CD14-positive monocyte (primary cell): Measurements from ENCODE around the gene SHANK3. TPM values are rescaled to one million over a fixed set of nuclear protein-coding genes. Genes with fewer than 3 reads are reported as not detected.

Experiments used
- DNase-seq, 3 donors: peaks; one replicate each; pipeline ENCODE4 v3.0.0-alpha.2; 2011 to 2022
- H2AFZ ChIP-seq: 2 replicates; pipeline ENCODE4 v1.6.0; 2012; ENCODE audit warnings: mild to moderate bottlenecking, low read depth, low read length, inconsistent platforms; ENCODE audit not compliant: insufficient read depth, poor library complexity, severe bottlenecking
- H3K27ac ChIP-seq, 2 donors: 1 replicate in 1 of 2; 2 replicates in 1 of 2; pipeline ENCODE4 v1.5.1; 2012 to 2013; ENCODE audit warnings: low read length in 2 of 2, control low read depth in 1 of 2, inconsistent platforms in 1 of 2, low read depth in 1 of 2, mild to moderate bottlenecking in 1 of 2
- H3K27me3 ChIP-seq, 2 donors: one replicate each; pipeline versions ENCODE4 v1.6.0 to v1.6.1; 2011 to 2013; ENCODE audit warnings: low read length in 2 of 2; ENCODE audit not compliant: control insufficient read depth in 2 of 2, insufficient read depth in 2 of 2
- H3K36me3 ChIP-seq, 2 donors: replicated peaks in 1 of 2; 1 replicate in 1 of 2; 2 replicates in 1 of 2; pipeline versions ENCODE4 v1.5.1 to v1.6.1; 2012 to 2013; ENCODE audit warnings: low read length in 2 of 2, control low read depth in 1 of 2, inconsistent platforms in 1 of 2, mild to moderate bottlenecking in 1 of 2; ENCODE audit not compliant: insufficient read depth in 2 of 2, control insufficient read depth in 1 of 2
- H3K4me1 ChIP-seq, 2 donors: 1 replicate in 1 of 2; 2 replicates in 1 of 2; pipeline versions ENCODE4 v1.5.1 to v1.6.1; 2012 to 2013; ENCODE audit warnings: low read length in 2 of 2, control low read depth in 1 of 2, inconsistent platforms in 1 of 2, mild to moderate bottlenecking in 1 of 2, moderate library complexity in 1 of 2; ENCODE audit not compliant: insufficient read depth in 2 of 2, control insufficient read depth in 1 of 2
- H3K4me2 ChIP-seq: replicated peaks from 2 replicates; pipeline ENCODE3; 2012; ENCODE audit warnings: low read length, moderate library complexity, mild to moderate bottlenecking; ENCODE audit not compliant: poor library complexity, severe bottlenecking; ENCODE audit errors: extremely low read depth
- H3K4me3 ChIP-seq, 3 experiments: fragments of 200-600 bp in 1 of 3; sonication (generic) in 1 of 3; replicated peaks in 1 of 3; 1 replicate in 2 of 3; 2 replicates in 1 of 3; pipeline ENCODE4 v1.5.1; 2011 to 2013; ENCODE audit warnings: low read length in 3 of 3, mild to moderate bottlenecking in 3 of 3, control low read depth in 2 of 3, low read depth in 2 of 3, inconsistent platforms in 1 of 3, moderate library complexity in 1 of 3
- H3K79me2 ChIP-seq: 2 replicates; pipeline ENCODE4 v1.6.0; 2012; ENCODE audit warnings: mild to moderate bottlenecking, control low read depth, inconsistent platforms, low read length, moderate library complexity; ENCODE audit not compliant: insufficient read depth
- H3K9ac ChIP-seq: 2 replicates; pipeline ENCODE4 v1.6.0; 2017; ENCODE audit warnings: low read length, mild to moderate bottlenecking; ENCODE audit not compliant: insufficient read depth, poor library complexity, severe bottlenecking
- H3K9me3 ChIP-seq, 2 donors: replicated peaks in 1 of 2; 1 replicate in 1 of 2; 2 replicates in 1 of 2; pipeline versions ENCODE4 v1.5.1 to v1.6.1; 2012 to 2013; ENCODE audit warnings: low read length in 2 of 2, control low read depth in 1 of 2; ENCODE audit not compliant: control insufficient read depth in 1 of 2, insufficient read depth in 1 of 2
- H4K20me1 ChIP-seq: 2 replicates; pipeline ENCODE4 v1.6.0; 2012; ENCODE audit warnings: mild to moderate bottlenecking, low read length, control low read depth, moderate library complexity; ENCODE audit not compliant: insufficient read depth
- H3K27ac Mint-ChIP-seq, 7 donors: one replicate each; pipeline ENCODE4 v1.8.0; 2020; ENCODE audit warnings: mild to moderate bottlenecking in 7 of 7, mixed read lengths in 7 of 7, moderate library complexity in 6 of 7, inconsistent platforms in 2 of 7
- H3K27me3 Mint-ChIP-seq, 3 donors: one replicate each; pipeline ENCODE4 v1.8.0; 2021 to 2022; ENCODE audit warnings: low read depth in 3 of 3, mild to moderate bottlenecking in 3 of 3, mixed read lengths in 3 of 3, moderate library complexity in 3 of 3, inconsistent platforms in 1 of 3
- H3K36me3 Mint-ChIP-seq, 2 donors: one replicate each; pipeline ENCODE4 v1.8.0; 2020; ENCODE audit warnings: mixed read lengths in 2 of 2, inconsistent platforms in 1 of 2, mild to moderate bottlenecking in 1 of 2
- H3K4me1 Mint-ChIP-seq: one replicate; pipeline ENCODE4 v1.8.0; 2020; ENCODE audit warnings: mild to moderate bottlenecking, mixed read lengths
- H3K4me3 Mint-ChIP-seq, 2 donors: one replicate each; pipeline ENCODE4 v1.8.0; 2020; ENCODE audit warnings: mild to moderate bottlenecking in 2 of 2, mixed read lengths in 2 of 2, moderate library complexity in 1 of 2
- H3K9me3 Mint-ChIP-seq, 7 donors: one replicate each; pipeline ENCODE4 v1.8.0; 2020 to 2022; ENCODE audit warnings: mixed read lengths in 7 of 7, mild to moderate bottlenecking in 6 of 7, moderate library complexity in 6 of 7, inconsistent platforms in 2 of 7
- CTCF ChIP-seq: fragments of 200-600 bp; IDR thresholded peaks from one replicate; pipeline ENCODE4 v1.8.0; 2022; ENCODE audit warnings: antibody characterized with exemption, mild to moderate bottlenecking
- WGBS: methylation state at CpG from one replicate; pipeline ENCODE4 v1.1.5; 2013; ENCODE audit warnings: missing lambda C conversion rate; ENCODE audit not compliant: insufficient coverage; 5-methylcytosine and 5-hydroxymethylcytosine counted together
- intact Hi-C, 2 donors: fragments of 100-400 bp; cut with micrococcal nuclease; formaldehyde crosslinking; loops; one replicate each; pipeline versions ENCODE4 v1.15.0 to v1.15.1; 2023
- polyA plus RNA-seq, 3 donors: library from polyadenylated mRNA; depleted of rRNA in 1 of 3; unstranded in 2 of 3; stranded (reverse) in 1 of 3; fragments of 300-500 nt in 2 of 3; fragments of >200 nt in 1 of 3; fragmentation: Illumina TruSeq in 2 of 3; gene quantifications; 1 replicate in 2 of 3; 2 replicates in 1 of 3; pipeline ENCODE4 v1.2.3, GENCODE V29; 2012 to 2021

The SHANK3 gene
- polyA plus RNA-seq, 3 donors = not detected

- H3K27ac ChIP-seq = no peak overlapping the region
Observed at GRCh38 chr22:50720301-50721256, 48.0 kb downstream of the SHANK3 start.

More at GRCh38 chr22:50720301-50721256, 48.0 kb downstream of the SHANK3 start:
- Mint-ChIP-seq H3K27me3 (peaks cover 0 to 4% (median 0%) of the 10 kb centered on the region in 3 donors), H3K4me3 (no peak overlapping the region), H3K27ac (no peak overlapping the region), H3K36me3 (no peaks in the 10 kb centered on the region), H3K9me3 (peaks cover 0 to 15% (median 2%) of the 10 kb centered on the region in 7 donors), H3K4me1 (no peaks in the 10 kb centered on the region)
- WGBS = 97% methylated on average over 125 of the region's 132 CpGs
- H3K4me2 ChIP-seq = no peak overlapping the region
- H3K27me3 ChIP-seq = no peaks in the 10 kb centered on the region
- no peaks in the 10 kb centered on the region for H3K79me2 ChIP-seq
- intact Hi-C loops = no loop called here
- no peak for DNase-seq
- H4K20me1 ChIP-seq = no peaks in the 10 kb centered on the region
- no peaks in the 10 kb centered on the region for H3K36me3 ChIP-seq
- H3K9me3 ChIP-seq = peaks cover 0 to 9% of the 10 kb centered on the region in 2 donors
- no peak overlapping the region for H2AFZ ChIP-seq
- TF ChIP-seq CTCF = no peak
- H3K9ac ChIP-seq = no peak overlapping the region
- H3K4me1 ChIP-seq = no peaks in the 10 kb centered on the region
- no peak overlapping the region for H3K4me3 ChIP-seq
